Activated CD4-positive, CD25-positive, alpha-beta regulatory T cell treated with anti-CD3 and anti-CD28 coated beads, Interleukin-2, amount 50 U/mL, for 24 hours (primary cell): ENCODE measurements around the gene SPNS2.

ENCODE experiments used
- ATAC-seq, 2 donors: fragments of 150-1000 bp; cut with Tn5 transposase; one replicate each; pipeline ENCODE4 v1.10.0; 2021; ENCODE audit warnings: mild to moderate bottlenecking in 1 of 2, moderate library complexity in 1 of 2

Gene SPNS2

DNA sequence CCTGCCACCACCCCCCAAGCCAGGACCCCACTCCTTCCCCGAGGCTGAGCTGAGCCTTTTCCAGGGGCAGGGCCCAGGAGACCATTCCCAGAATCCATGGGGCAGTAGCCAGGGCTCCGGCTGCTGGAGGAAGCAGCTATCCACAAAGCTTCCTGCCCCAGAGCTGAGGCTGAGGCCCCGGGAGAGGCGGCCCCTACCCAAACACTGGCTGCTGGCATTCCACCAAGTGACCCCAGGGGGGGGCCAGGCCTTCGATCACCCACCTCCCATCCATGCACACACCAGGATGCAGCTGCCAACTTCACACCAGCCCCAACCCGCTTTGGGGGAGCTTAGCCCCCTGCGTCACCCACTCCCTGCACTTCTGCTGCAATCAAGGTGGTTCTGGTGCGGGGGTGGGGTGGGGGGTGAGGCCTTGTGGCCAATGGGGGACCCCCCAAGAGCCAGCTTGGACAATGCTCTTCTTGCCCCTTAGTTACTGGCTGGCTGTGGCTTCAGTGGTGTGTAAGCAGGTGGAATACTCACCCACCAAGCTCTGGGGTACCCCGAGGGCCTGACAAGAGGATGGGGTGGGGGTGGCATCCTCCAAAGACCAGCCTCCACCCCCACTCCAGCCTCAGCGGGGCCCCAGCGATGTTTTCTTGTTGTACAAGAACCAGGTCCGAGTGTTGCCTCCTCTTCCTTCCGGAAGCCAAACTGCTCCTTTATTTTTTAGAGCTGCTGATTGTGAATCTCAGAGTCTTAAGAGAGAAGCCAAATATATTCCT, 39.7 kb downstream of the SPNS2 start:
- no peak for ATAC-seq

DNA sequence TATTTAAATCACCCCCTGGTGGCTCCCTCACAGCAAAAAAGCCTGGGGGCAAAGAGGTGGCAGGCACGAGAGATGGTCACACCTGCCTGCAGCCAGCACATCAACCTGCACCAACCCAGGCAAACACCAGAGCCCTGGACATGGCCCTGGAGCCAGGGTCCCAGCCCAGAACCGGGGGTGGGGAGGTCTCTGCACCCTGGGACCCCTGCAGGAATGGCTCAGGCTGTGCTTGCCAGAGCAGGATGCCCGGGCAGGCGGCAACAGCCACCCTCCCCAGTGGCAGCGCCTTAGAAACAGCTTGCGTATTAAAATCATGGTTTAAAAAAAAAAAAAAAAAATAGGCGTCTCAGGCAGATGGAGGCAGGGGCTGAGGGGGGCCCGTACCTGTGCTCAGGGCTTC, 40.3 kb downstream of the SPNS2 start:
- no peak for ATAC-seq

- ATAC-seq, result no peak
These were observed 41.0 kb downstream of the SPNS2 start for GRCh38 chr17:4539576-4540223.

DNA sequence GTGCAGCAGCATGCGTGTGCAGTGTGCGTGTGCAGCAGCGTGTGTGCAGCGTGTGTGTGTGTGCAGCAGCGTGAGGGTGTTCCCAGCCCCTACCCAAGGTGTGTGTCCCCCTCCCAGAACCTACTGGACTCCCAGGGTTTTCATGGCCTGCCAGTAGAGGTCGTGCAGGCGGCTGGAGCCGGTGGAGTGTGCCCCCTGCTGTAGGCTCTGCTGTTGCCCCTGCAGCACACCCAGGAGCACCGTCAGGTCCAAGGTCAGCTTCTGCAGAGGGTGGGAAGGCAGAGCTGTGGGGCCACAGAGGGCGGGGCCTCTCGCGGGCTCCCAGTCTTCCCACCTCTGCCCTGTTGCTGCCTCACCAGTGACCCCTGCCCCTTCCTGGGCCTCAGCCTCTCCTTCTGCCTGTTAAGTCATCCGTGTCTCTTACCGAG, 41.6 kb downstream of the SPNS2 start:
- no peak for ATAC-seq

DNA sequence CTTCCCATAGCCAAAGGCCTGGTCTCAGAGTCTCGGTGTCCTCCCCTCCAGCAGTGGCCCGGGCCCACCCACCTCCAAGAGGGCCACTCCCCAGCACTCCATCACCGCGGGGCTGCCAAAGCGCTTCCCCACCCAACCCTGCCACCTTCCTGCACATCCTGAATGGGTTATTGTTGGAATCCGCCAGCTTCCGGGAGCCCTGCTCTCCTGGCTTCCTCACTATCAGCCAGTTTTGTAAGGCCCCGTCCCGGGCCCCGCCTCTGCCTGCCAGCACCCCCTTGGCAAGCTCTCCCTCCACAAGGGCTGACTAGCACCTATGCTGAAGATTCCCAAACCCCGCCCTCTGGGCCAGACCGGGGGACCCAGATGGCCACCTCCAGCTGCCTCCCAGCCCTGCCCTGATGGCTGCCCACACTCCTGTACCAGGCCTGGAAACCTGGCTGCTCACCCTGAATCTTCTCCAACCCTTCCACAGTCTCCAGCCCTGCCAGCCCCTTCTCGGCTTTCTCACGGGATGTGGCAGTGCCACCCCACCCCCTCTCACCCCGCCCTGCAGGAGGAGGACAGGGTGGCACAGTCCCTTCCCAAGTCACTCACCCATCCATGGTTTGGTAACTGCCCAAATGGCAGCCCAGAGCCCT, 42.1 kb downstream of the SPNS2 start:
- ATAC-seq, result no peak

GRCh38 chr17:4541328-4542002, 42.8 kb downstream of the SPNS2 start:
- no peak for ATAC-seq

DNA sequence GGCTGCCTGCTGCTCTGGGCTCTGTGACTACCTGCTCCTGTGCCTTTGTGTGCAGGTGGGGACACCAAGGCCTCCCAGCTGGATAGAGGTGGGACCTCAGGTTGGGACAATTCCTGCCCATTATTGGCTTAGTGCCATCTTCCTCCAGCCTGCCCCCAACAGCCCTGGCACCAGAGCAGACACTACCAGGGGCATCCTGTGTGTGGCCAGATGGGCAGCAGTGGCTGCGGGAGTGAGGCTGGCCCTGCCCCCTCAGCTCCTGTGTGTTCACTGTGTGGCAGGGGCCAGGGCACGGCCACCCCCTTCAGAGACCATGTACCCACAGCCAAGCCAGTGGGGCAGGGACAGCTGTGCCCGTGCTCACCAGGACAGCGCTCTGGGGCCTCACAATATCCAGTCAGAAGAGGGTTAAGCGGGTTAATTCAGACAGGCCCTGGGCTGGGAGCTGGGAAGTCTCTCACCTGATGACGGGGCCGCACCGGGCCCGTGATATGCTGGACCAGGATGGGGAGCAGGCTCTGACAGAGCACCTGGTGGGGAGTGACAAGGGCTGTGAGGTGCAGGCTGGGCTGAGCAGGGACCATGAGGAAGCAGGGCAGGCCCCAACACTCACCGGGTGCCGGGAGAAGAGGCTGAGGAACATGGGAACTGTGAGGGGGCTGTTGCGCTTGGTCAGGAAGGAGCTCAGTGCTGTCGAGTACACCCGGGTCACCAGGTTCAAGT, 43.5 kb downstream of the SPNS2 start:
- ATAC-seq, result no peak

DNA sequence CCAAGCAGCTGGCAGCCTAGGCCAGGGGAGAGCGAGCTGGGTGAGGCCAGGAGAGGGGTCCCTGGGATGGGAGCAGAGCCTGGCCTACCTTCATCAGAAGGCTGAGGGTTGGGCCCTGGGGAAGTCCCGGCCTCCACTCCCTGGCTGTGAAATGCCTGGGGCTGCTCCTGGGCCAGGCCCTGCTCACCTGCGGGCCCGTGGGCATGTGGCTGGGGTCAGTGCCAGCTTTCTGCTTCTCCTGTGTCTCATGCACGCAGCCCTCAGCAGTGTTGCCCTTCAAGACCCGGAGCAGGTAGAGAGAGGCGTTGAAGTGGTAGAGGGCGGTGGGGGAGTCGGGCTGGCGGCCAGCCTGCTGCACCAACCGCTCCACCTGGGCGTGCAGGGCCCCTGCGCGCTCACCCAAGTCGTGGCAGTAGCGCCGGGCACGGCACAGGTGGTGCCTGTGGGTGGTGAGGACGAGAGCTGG, 44.1 kb downstream of the SPNS2 start:
- no peak for ATAC-seq

DNA sequence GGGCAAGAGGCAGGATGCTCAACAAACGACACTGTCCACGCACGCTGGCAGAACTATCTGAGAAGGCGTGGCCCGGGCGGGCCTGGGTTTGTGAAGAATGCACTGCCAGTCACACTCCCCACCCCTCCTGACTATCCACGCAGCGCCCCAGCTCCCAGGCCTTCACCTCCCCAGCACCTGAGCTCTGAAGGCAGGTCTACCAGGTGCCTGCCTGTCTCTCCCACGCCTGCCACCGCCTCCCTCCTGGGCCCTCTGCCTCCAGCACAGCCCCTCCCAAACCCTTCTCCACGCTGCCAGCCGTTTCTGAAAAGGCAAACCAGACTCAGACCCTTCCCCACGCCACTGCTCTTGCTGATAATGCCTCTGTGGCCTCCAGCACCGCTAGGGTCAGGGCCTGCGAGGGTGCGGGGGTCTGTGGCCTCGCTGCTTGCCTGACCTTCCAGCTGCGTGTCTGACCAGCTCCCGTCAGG, 44.9 kb downstream of the SPNS2 start:
- ATAC-seq, result no peak

- no peak for ATAC-seq
These were observed 45.7 kb downstream of the SPNS2 start for GRCh38 chr17:4544135-4544950.

DNA sequence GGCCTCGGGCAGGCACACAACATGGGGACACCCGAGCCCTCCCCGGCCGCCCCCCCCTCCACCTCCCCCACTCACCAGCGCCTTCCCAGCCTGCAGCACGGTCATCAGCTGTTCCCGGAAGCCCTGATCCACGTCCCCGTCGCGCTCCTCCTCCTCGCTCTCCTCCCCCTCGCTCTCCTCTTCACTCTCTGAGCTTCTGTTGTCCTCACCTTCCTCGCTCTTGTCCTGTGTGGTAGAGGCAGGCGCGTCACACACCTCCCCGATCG, 46.2 kb downstream of the SPNS2 start:
- ATAC-seq, result no peak

DNA sequence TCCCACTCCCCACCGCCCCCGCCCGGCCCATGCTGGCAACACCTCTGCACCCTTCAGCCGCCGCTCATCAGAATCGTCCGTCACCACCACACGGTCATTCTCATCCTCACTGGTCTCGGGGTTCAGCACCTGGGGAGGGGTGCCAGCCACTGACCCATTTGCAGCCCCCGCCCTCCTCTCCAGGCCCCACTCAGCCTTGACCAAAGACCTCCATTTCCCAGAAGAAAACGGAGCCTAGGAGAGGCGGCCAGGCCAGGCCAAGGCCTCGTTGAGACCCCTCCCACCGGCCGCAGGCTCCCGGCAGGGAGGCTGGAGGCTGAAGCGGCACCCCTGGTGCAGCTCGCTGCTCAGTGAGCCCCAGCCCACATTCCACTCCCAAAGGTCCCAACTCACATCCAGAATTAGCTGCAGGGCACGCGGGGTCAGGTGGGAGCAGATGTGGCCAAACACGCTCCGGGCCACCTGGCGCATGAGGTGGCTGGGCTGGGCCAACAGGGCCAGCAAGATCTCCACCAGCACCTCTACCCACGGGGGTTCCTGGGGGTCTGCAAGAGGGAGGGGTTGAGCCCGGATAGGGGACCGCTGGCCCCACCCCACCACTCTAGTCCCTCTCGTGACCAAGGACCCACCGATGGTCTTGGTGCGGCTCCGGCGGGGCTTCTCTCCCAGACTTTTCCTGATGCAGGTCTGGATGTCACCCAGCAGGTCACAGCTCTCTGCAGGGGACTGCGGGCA, 46.7 kb downstream of the SPNS2 start:
- no peak for ATAC-seq

DNA sequence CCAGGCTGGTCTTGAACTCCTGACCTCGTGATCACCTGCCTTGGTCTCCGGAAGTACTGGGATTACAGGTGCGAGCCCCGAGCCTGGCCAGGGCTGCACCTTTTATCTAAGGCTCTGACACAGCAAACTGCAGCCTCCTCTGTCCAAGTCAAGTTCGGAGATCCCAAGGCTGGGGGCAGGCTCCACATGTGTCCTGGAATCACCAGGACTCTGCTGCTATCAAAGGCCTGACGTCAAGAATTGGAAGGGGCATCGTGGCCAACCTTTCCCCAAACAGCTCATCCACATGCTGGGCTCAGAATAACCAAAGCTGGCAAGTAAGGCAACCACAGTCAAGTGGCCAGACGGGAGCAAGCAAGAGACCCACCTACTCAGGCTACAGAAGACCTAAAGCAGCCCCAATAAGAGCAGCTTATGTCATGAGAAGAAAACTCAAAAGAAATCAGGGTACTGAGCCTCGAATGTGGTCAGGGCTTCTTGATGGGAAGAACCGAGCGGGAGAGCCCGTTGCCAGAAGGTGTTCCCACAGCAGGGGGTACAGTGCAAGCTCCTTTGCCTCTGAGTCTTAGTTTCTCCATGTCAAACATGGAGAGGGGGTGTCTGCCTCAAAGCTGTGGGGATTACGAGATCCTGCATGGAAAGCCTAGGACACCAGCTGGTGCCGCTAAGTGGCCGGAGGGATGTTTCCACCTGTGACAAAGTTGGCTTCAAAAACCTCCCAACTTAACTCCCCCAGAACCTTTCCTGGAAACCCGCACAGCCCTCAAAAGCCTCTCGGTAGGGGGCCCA, 48.6 kb downstream of the SPNS2 start:
- no peak for ATAC-seq

DNA sequence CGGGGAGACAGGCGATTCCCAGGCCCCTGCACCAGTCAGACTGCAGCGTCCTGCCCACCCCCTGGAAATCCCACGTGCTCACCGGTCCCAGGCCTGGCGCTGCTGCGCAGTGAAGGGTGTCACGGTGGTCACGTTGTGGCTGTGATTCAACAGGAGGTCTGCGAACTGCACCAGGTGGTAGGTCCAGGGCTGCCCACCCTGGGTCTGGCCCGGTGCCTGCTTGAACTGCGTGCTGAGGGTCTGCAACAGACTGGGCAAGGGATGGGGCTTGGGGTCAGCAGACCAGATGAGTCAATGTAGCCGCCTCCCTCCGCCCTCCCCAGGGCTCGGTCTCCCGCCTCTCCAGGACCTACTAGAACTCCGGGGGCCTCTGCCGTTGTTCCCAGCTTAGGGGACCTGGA, 49.4 kb downstream of the SPNS2 start:
- ATAC-seq, result no peak

- no peak for ATAC-seq
These were observed 50.2 kb downstream of the SPNS2 start for GRCh38 chr17:4548721-4549531.

DNA sequence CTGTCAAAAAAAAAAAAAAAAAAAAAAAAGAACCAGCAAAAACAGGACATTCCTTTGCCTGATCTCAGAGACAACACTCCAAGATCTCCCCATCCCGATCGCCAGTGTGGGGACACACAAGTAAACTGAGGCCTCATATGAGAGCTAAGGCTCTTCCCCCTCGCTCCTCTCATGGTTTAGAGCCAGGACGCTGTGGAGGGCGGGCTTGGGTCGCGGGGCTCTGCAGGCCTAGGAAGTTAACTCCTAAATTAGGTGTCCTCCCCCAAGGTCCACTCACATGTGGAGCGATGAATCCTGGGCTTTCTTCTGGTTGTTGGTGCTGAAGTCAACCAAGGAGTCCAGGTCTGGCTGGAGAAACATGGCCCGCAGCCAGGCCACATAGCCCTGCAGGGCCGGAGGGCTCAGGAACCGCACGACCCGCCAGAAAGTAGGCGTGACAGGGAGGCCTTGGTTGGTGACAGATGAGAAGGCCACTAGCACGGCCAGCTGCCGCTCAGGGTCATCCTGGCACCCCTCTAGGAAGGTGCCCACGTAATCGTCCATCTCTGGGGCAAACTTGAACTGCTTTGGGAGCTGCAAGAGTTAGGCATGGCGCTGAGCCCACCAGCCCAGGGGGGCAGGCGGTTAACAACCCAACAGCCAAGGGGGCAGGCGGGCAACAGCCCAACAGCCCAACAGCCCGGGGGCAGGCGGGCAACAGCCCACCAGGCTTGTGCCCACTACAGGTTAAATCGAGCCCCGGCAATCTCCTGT, 51.3 kb downstream of the SPNS2 start:
- no peak for ATAC-seq

DNA sequence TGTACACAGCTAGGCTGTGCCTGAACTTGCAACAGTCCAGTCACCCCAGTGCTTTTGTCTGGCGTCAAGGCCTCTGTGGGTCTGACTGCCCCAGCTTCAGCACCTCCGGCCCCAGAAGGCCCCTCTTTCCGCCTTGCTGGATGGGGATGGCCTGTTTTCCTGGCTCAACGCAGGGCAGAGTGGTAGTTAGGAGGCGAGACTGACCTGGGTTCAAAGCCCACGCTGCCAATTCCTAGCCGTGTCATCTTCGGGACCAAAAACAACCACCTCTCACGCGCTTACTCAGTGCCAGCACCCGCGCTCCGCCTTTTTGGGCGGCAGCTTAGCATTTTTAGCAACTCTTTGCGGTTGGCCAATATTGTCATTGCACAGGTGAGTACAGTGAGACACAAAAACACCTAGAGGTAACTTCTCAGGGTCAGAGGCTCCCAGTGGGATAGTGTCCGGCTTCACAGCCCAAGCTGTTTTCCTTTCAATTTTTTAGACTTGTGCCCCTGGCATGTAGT, 51.9 kb downstream of the SPNS2 start:
- no peak for ATAC-seq

DNA sequence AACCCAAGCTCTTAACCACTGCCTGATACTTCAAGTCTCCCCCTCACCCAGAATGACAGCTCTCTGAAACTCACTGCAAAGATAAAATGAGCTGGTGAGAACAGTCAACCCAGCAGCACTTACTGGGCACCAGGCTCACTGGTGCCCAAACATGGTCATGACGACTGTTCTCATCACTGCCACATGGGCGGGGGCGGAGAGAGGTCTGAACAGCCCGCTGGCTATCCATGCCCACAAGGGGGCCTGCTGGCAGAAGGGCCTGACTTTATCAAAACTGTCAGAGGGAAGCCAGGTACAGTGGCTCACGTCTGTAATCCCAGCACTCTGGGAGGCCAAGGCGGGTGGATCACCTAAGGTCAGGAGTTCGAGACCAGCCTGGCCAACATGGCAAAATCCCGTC, 52.5 kb downstream of the SPNS2 start:
- no peak for ATAC-seq
